ENCODE results near the gene JAM3. TPM values are rescaled to one million over a fixed set of nuclear protein-coding genes. Genes with fewer than 3 reads are reported as not detected.

Gene JAM3
- total RNA-seq, 1 experiment from 2014 or later, result 1.5 TPM

DNA sequence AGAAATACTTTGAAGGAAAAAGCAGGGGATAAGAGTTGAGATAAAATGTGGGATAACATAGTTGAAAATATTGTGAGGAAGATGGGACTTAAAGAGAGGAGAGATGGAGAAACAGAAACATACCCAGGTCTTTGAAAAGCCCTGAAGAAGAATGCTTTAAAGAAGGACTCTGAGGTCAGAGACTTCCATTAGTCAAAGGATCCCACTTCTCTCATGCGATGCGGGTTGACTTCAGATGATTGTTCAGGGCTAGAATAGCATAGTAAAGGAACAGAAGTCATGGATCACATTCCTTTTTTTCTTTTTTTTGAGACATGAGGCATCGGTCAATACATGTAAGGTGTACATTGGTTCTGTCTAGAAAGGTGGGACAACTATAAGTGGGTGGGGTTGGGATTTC, 3.5 kb upstream of the JAM3 start:
- POLR2A ChIA-PET, result no interaction called here
- peaks cover 19% of the 10 kb centered on the region for H3K27me3 Mint-ChIP-seq (ENCODE audit: insufficient read depth, unreplicated experiment)
- H3K4me1 Mint-ChIP-seq (ENCODE audit: low read depth, unreplicated experiment), result no peaks in the 10 kb centered on the region
- no peak overlapping the region for H3K4me3 Mint-ChIP-seq (ENCODE audit: unreplicated experiment)
- intact Hi-C loops (cut with micrococcal nuclease; ENCODE audit: unreplicated experiment), result no loop called here
- BruUV-seq (replicated peaks), result no TSS peak
- Histone ChIP-seq H3K4me3 (ENCODE audit: low read depth, low read length) (no peak overlapping the region), H3K36me3 (ENCODE audit: control insufficient read depth, insufficient read depth, low read length) (no peaks in the 10 kb centered on the region), H3K9me3 (no peaks in the 10 kb centered on the region), H3K4me1 (no peaks in the 10 kb centered on the region), H3K27me3 (replicated peaks; ENCODE audit: control insufficient read depth, insufficient read depth, low read length) (no peaks in the 10 kb centered on the region)
- no peaks in the 10 kb centered on the region for H3K36me3 Mint-ChIP-seq (ENCODE audit: insufficient read depth, unreplicated experiment)
- CTCF ChIA-PET, result no interaction called here
- DNase-seq, result no peak
- no peaks in the 10 kb centered on the region for H3K9me3 Mint-ChIP-seq (ENCODE audit: unreplicated experiment)
- H3K27ac Mint-ChIP-seq (ENCODE audit: unreplicated experiment), result no peak overlapping the region
- TF ChIP-seq, protein P1, sequence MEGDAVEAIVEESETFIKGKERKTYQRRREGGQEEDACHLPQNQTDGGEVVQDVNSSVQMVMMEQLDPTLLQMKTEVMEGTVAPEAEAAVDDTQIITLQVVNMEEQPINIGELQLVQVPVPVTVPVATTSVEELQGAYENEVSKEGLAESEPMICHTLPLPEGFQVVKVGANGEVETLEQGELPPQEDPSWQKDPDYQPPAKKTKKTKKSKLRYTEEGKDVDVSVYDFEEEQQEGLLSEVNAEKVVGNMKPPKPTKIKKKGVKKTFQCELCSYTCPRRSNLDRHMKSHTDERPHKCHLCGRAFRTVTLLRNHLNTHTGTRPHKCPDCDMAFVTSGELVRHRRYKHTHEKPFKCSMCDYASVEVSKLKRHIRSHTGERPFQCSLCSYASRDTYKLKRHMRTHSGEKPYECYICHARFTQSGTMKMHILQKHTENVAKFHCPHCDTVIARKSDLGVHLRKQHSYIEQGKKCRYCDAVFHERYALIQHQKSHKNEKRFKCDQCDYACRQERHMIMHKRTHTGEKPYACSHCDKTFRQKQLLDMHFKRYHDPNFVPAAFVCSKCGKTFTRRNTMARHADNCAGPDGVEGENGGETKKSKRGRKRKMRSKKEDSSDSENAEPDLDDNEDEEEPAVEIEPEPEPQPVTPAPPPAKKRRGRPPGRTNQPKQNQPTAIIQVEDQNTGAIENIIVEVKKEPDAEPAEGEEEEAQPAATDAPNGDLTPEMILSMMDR (IDR thresholded peaks at IDR 0.05; ENCODE audit: insufficient read depth in 1 of 2, low read depth in 1 of 2, low read length in 1 of 2, severe bottlenecking in 1 of 2, unreplicated experiment in 1 of 2), result no peak

DNA sequence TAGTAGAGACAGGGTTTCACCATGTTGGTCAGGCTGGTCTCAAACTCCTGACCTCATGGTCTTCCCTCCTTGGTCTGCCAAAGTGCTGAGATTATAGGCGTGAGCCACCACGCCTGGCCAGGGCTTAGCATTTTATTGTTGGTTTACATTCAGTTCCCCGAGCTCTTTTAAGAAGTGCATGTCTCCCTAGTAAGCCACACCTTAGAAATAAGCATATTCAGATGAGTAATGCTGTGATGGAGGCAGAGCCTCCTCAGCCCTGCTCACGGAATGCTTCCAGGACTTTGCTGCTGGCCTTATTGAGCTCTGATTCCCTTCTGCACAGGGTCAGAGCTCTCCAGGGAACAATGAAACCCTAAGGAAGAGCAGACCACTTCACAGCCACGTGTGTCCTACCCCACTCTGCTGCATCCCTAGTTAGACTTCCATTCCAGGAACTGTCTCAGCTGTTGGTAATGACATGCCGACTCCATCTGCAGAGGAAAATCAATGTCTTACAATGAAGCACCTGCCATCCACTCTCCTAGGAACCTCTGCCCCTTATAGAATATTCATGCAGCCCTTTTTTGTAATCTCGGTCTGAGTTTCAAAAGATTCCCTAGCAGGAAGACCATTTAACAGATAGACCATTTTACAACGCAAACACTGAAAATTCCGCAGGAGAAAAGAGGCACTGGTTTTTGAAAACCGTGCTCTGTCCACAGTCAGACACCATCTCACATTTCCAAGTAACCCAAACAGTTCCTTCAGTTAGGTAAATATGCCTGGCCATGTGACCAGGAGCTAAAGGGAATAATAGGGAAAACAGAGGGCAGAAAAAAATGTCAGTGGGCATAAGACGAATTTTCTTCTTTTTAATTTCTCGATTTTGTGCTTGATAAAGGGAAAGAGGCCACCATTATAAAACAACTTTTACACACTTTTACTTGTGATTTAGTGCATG, 1.7 kb upstream of the JAM3 start:
- no peak for DNase-seq
- H3K4me3 Mint-ChIP-seq (ENCODE audit: unreplicated experiment), result no peak overlapping the region
- H3K9me3 ChIP-seq, result 0 out of 2 replicates have a peak, but pooled peaks cover 6% of the 10 kb centered on the region
- H3K9me3 Mint-ChIP-seq (ENCODE audit: unreplicated experiment), result no peaks in the 10 kb centered on the region
- H3K36me3 ChIP-seq (ENCODE audit: control insufficient read depth, insufficient read depth, low read length), result no peaks in the 10 kb centered on the region
- H3K4me1 ChIP-seq, result no peaks in the 10 kb centered on the region
- peaks cover 22% of the 10 kb centered on the region for H3K27me3 Mint-ChIP-seq (ENCODE audit: insufficient read depth, unreplicated experiment)
- CTCF ChIA-PET, result interaction anchor here (1.6 kb wide), 1 partner anchor 32 kb away, joined by 6 read pairs; no protein-coding TSS in a partner anchor
- no peaks in the 10 kb centered on the region for H3K4me1 Mint-ChIP-seq (ENCODE audit: low read depth, unreplicated experiment)
- intact Hi-C loops (cut with micrococcal nuclease; ENCODE audit: unreplicated experiment), result no loop called here
- POLR2A ChIA-PET, result no interaction called here
- H3K27me3 ChIP-seq (replicated peaks; ENCODE audit: control insufficient read depth, insufficient read depth, low read length), result no peaks in the 10 kb centered on the region
- TF ChIP-seq, protein P1 (IDR thresholded peaks at IDR 0.05; ENCODE audit: insufficient read depth in 1 of 2, low read depth in 1 of 2, low read length in 1 of 2, severe bottlenecking in 1 of 2, unreplicated experiment in 1 of 2), result no peak
- no peak overlapping the region for H3K4me3 ChIP-seq (ENCODE audit: low read depth, low read length)
- H3K36me3 Mint-ChIP-seq (ENCODE audit: insufficient read depth, unreplicated experiment), result no peaks in the 10 kb centered on the region
- H3K27ac Mint-ChIP-seq (ENCODE audit: unreplicated experiment), result no peak overlapping the region
- no TSS peak for BruUV-seq (replicated peaks)

DNA sequence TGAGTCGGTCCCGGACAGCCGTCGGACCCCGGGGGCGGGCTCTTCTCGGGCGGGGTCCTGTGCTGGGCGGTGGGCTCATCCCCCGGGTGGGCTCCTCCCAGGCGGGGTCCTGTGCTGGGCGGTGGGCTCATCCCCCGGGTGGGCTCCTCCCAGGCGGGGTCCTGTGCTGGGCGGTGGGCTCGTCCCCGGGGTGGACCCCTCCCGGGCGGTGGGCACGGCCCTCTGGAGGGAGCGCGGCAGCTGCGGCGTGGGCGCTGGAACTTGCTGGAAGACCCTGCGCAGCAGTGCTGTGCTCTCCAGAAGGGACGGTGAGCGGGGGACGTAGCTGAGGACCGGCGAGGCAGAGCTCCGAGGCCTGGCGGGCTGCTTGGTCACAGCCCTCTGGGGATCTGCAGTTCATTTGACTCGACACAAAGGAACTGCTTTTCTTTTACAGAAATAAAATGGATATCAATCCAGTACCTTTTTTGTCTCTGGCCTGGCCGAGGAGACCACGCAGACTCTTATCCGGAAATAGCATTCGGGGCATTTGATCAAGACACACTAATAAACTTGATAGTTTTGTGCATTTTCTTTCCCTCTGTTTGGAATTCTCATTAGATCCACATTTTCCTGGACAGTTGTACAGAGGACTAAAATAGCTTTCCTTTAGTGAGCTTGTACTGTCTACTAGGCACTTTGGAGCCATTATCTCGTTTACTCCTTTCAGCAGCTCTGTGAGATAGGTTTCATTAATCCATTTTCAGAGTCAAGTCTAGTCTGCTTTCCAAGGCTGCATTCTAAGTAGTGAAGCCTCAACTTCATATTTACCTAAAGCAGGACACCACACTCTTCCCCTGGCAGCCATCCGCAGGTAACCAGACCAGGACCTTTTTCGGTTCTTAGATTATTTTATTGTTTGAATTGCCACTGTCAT, 812 bp downstream of the JAM3 start:
- no peak overlapping the region for H3K4me3 ChIP-seq (ENCODE audit: low read depth, low read length)
- Mint-ChIP-seq H3K27ac (ENCODE audit: unreplicated experiment) (no peak overlapping the region), H3K27me3 (ENCODE audit: insufficient read depth, unreplicated experiment) (peaks cover 22% of the 10 kb centered on the region), H3K9me3 (ENCODE audit: unreplicated experiment) (no peaks in the 10 kb centered on the region), H3K4me3 (ENCODE audit: unreplicated experiment) (no peak overlapping the region), H3K36me3 (ENCODE audit: insufficient read depth, unreplicated experiment) (no peaks in the 10 kb centered on the region), H3K4me1 (ENCODE audit: low read depth, unreplicated experiment) (no peaks in the 10 kb centered on the region)
- POLR2A ChIA-PET, result no interaction called here
- TF ChIP-seq, protein P1 (IDR thresholded peaks at IDR 0.05; ENCODE audit: insufficient read depth in 1 of 2, low read depth in 1 of 2, low read length in 1 of 2, severe bottlenecking in 1 of 2, unreplicated experiment in 1 of 2), result no peak
- H3K36me3 ChIP-seq (ENCODE audit: control insufficient read depth, insufficient read depth, low read length), result no peaks in the 10 kb centered on the region
- H3K9me3 ChIP-seq, result 0 out of 2 replicates have a peak, but pooled peaks cover 6% of the 10 kb centered on the region
- DNase-seq, result no peak
- CTCF ChIA-PET, result interaction anchor here (0.5 kb wide), 1 partner anchor 142 kb away, joined by 3 read pairs; no protein-coding TSS in a partner anchor
- no TSS peak for BruUV-seq (replicated peaks)
- intact Hi-C loops (cut with micrococcal nuclease; ENCODE audit: unreplicated experiment), result no loop called here
- H3K27me3 ChIP-seq (replicated peaks; ENCODE audit: control insufficient read depth, insufficient read depth, low read length), result no peaks in the 10 kb centered on the region
- no peaks in the 10 kb centered on the region for H3K4me1 ChIP-seq
